PC-9 (cell line): ENCODE data around the gene NFIX.

Source experiments
- CTCF ChIP-seq: fragments of 200-600 bp; sonication (generic); conservative IDR thresholded peaks from 2 replicates; pipeline ENCODE4 v1.6.1; 2017; ENCODE audit warnings: mixed run types, antibody characterized with exemption, mild to moderate bottlenecking, moderate library complexity
- EZH2 ChIP-seq: fragments of 200-600 bp; sonication (generic); IDR thresholded peaks from 2 replicates; pipeline ENCODE4 v1.8.0; 2017; ENCODE audit warnings: antibody characterized with exemption, low read depth

- TF ChIP-seq CTCF (no peak), EZH2 (no peak)
Measured at GRCh38 chr19:13109361-13110098, 114.3 kb downstream of the NFIX start.
